Peyer's patch (tissue), 4 donors: ENCODE data around the gene HDGFL2.

ENCODE experiments used
- CTCF ChIP-seq, 6 experiments: fragments of 450-650 bp in 4 of 6; fragments of 200-600 bp in 2 of 6; sonication (generic) in 1 of 6; IDR thresholded peaks; one replicate each; pipeline ENCODE4 v1.5.1; 2017 to 2019; ENCODE audit warnings: antibody characterized with exemption in 6 of 6, mild to moderate bottlenecking in 3 of 6, moderate library complexity in 1 of 6
- POLR2A ChIP-seq, 2 donors: fragments of 450-650 bp; IDR thresholded peaks; one replicate each; pipeline ENCODE4 v1.5.1; 2017; ENCODE audit warnings: antibody characterized with exemption in 2 of 2, mild to moderate bottlenecking in 2 of 2, moderate library complexity in 2 of 2

- TF ChIP-seq POLR2A (IDR thresholded peaks at IDR 0.05) (no peak), CTCF (IDR thresholded peaks at IDR 0.05) (no peak)
Measured at GRCh38 chr19:4467835-4468234, 4.3 kb upstream of the HDGFL2 start.
